CD4-positive, alpha-beta memory T cell (primary cell): ENCODE data around the gene MAP3K20. TPM values are rescaled to one million over a fixed set of nuclear protein-coding genes. Genes with fewer than 3 reads are reported as not detected.
"Not testable (repeated sequence)": the region's sequence is repeated elsewhere in the genome, so short reads cannot be mapped to it uniquely, and the experiment has no call there.

Experiments
- CTCF ChIA-PET: fragments of 350-600 bp; sonication (Branson Sonifier 250); formaldehyde crosslinking; loops from one replicate; lab custom pipeline; 2021; ENCODE audit warnings: inconsistent platforms; ENCODE audit not compliant: partially characterized antibody; lab: Charles Lee
- POLR2A ChIA-PET: fragments of 350-600 bp; sonication (Branson Sonifier 250); formaldehyde crosslinking; loops from one replicate; lab custom pipeline; 2021; ENCODE audit not compliant: partially characterized antibody; lab: Charles Lee
- DNase-seq, 5 donors: peaks; one replicate each; pipeline versions ENCODE4 v3.0.0 to v3.0.0-alpha.2; 2020 to 2022; ENCODE audit warnings: mixed read lengths in 1 of 5
- H3K27ac ChIP-seq: one replicate; pipeline ENCODE4 v1.7.0; 2013; ENCODE audit warnings: low read depth, low read length
- H3K27me3 ChIP-seq: 2 replicates; pipeline ENCODE4 v1.7.0; 2013; ENCODE audit warnings: mild to moderate bottlenecking, low read length, moderate library complexity; ENCODE audit not compliant: insufficient read depth
- H3K36me3 ChIP-seq: 2 replicates; pipeline ENCODE4 v1.7.0; 2013; ENCODE audit warnings: mild to moderate bottlenecking, low read length, moderate library complexity; ENCODE audit not compliant: insufficient read depth
- H3K4me1 ChIP-seq: 2 replicates; pipeline ENCODE4 v1.7.0; 2013; ENCODE audit warnings: mild to moderate bottlenecking, low read length, moderate library complexity; ENCODE audit not compliant: insufficient read depth
- H3K4me3 ChIP-seq, 2 donors: one replicate each; pipeline ENCODE4 v1.7.0; 2013; ENCODE audit warnings: low read length in 2 of 2, mild to moderate bottlenecking in 1 of 2
- H3K9me3 ChIP-seq, 2 donors: one replicate each; pipeline ENCODE4 v1.7.0; 2013; ENCODE audit warnings: low read length in 2 of 2, control low read depth in 1 of 2; ENCODE audit not compliant: control insufficient read depth in 1 of 2
- H3K27ac Mint-ChIP-seq, 7 donors: one replicate each; pipeline ENCODE4 v1.8.0; 2020 to 2021; ENCODE audit warnings: mixed read lengths in 7 of 7, mild to moderate bottlenecking in 6 of 7, inconsistent platforms in 3 of 7, moderate library complexity in 3 of 7
- H3K27me3 Mint-ChIP-seq, 2 donors: one replicate each; pipeline ENCODE4 v1.8.0; 2020 to 2021; ENCODE audit warnings: mixed read lengths in 2 of 2
- H3K36me3 Mint-ChIP-seq, 2 donors: one replicate each; pipeline ENCODE4 v1.8.0; 2020 to 2021; ENCODE audit warnings: mixed read lengths in 2 of 2, inconsistent platforms in 1 of 2, mild to moderate bottlenecking in 1 of 2
- H3K4me1 Mint-ChIP-seq, 4 donors: one replicate each; pipeline ENCODE4 v1.8.0; 2020 to 2021; ENCODE audit warnings: mixed read lengths in 4 of 4, mild to moderate bottlenecking in 1 of 4
- H3K4me3 Mint-ChIP-seq, 8 donors: one replicate each; pipeline ENCODE4 v1.8.0; 2020 to 2021; ENCODE audit warnings: mixed read lengths in 8 of 8, mild to moderate bottlenecking in 7 of 8, moderate library complexity in 6 of 8, inconsistent platforms in 3 of 8
- H3K9me3 Mint-ChIP-seq, 8 donors: one replicate each; pipeline ENCODE4 v1.8.0; 2020 to 2021; ENCODE audit warnings: mixed read lengths in 8 of 8, mild to moderate bottlenecking in 5 of 8, inconsistent platforms in 3 of 8, moderate library complexity in 1 of 8
- intact Hi-C: fragments of 100-400 bp; cut with micrococcal nuclease; formaldehyde crosslinking; loops from one replicate; pipeline ENCODE4 v1.15.1; 2023
- polyA plus RNA-seq, 2 donors: library from polyadenylated mRNA; unstranded; fragments of 300-500 nt; fragmentation: Illumina TruSeq; gene quantifications; one replicate each; pipeline ENCODE4 v1.2.3, GENCODE V29; 2021
- total RNA-seq, 2 experiments: library from RNA; stranded (reverse); gene quantifications; one replicate each; pipeline ENCODE4 v1.2.3, GENCODE V29; 2021

Gene MAP3K20
- total and polyA plus RNA-seq, 4 experiments from 2014 or later = 0.67 to 2.5 (median 0.82) TPM

DNA sequence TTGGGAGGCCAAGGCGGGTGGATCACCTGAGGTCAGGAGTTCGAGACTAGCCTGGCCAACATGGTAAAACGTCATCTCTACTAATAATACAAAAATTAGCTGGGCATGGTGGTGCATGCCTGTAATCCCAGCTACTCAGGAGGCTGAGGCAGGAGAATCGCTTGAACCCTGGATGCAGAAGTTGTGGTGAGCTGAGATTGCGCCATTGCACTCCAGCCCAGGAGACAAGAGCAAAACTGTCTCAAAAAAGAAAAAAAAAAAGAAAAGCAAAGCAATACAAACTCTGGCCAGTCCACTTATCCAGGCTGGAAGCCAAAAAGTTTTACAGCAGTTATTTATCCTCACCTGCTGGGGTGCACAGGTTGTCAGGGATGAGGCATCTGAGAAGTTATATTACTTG lies 186.7 kb downstream of the MAP3K20 start:
- H3K9me3 ChIP-seq, H3K4me3 ChIP-seq, H3K27me3 Mint-ChIP-seq, DNase-seq, H3K36me3 ChIP-seq, H3K27ac Mint-ChIP-seq, H3K9me3 Mint-ChIP-seq, H3K27me3 ChIP-seq, POLR2A ChIA-PET, H3K36me3 Mint-ChIP-seq, intact Hi-C loops, CTCF ChIA-PET, H3K27ac ChIP-seq, H3K4me3 Mint-ChIP-seq: not testable (repeated sequence)
- H3K4me1 Mint-ChIP-seq = peaks cover 7 to 11% (median 9%) of the 10 kb centered on the region in 4 donors
- H3K4me1 ChIP-seq = peaks cover 15% of the 10 kb centered on the region

GRCh38 chr2:173264151-173264550 lies 188.5 kb downstream of the MAP3K20 start:
- intact Hi-C loops = no loop called here
- H3K27me3 Mint-ChIP-seq = peaks cover 0 to 2% of the 10 kb centered on the region in 2 donors
- H3K36me3 Mint-ChIP-seq = peaks cover 0 to 3% of the 10 kb centered on the region in 2 donors
- CTCF ChIA-PET = interaction anchor here (1.1 kb wide), 1 partner anchor 19 kb away, joined by 3 read pairs; no protein-coding TSS in a partner anchor
- Histone ChIP-seq H3K36me3 (no peaks in the 10 kb centered on the region), H3K27me3 (no peaks in the 10 kb centered on the region), H3K27ac (no peak overlapping the region), H3K9me3 (no peaks in the 10 kb centered on the region), H3K4me3 (peak overlapping the region in 1 of 2 donors; percentile 12), H3K4me1 (peaks cover 15% of the 10 kb centered on the region)
- no peak for DNase-seq
- POLR2A ChIA-PET = no interaction called here
- peak overlapping the region in 5 of 7 donors; percentile 2 to 84 (median 69) for H3K27ac Mint-ChIP-seq
- H3K9me3 Mint-ChIP-seq = no peaks in the 10 kb centered on the region
- peaks cover 7 to 11% (median 9%) of the 10 kb centered on the region in 4 donors for H3K4me1 Mint-ChIP-seq
- peak overlapping the region; percentile 61 to 86 (median 76) for H3K4me3 Mint-ChIP-seq

DNA sequence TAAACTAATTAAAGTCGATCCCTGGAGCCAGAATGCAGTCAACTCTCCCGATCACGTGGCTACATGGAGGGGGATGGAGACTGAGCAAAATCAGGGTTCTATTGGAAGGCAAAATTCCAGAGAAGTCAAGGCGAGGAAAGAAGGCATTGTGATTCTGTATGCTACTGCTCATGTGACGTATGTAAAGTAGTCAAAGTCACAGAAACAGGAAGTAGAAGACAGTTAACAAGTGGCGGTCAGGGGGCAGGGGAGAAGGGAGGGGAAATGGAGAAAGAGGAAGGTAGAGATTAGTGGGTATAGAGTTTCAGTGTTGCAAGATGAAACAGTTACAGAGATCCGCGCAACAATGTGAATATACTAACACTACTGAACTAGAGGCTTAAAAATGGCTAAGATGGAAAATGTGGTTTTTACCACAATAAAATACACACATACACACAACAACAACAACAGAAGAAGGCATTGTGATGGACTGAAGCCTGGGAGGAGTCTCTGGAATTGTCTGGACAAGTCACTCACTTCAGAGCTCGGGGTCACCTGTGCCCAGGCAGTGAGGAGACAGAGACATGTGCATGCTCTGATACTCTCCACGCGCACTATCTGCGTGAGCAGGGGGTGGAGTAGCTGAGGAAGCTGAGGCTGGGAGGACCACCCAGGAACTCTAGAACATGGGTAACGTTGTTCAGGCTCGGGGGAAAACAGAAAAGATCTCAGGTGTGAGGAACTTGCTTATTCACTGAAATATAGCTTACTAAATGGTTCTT lies 189.1 kb downstream of the MAP3K20 start:
- H3K27me3 Mint-ChIP-seq = peaks cover 0 to 2% of the 10 kb centered on the region in 2 donors
- Histone ChIP-seq H3K4me1 (peaks cover 15% of the 10 kb centered on the region), H3K27ac (no peak overlapping the region), H3K4me3 (peak overlapping the region in 1 of 2 donors; percentile 12), H3K27me3 (no peaks in the 10 kb centered on the region), H3K36me3 (no peaks in the 10 kb centered on the region), H3K9me3 (no peaks in the 10 kb centered on the region)
- H3K4me1 Mint-ChIP-seq = peaks cover 7 to 11% (median 9%) of the 10 kb centered on the region in 4 donors
- no peaks in the 10 kb centered on the region for H3K36me3 Mint-ChIP-seq
- intact Hi-C loops = no loop called here
- CTCF ChIA-PET = interaction anchor here (0.8 to 1.1 kb wide), 2 partner anchors 18 to 237 kb away, joined by 3 read pairs; no protein-coding TSS in a partner anchor
- peak in 3 of 5 donors; percentile 6 to 19 (median 15) for DNase-seq
- H3K4me3 Mint-ChIP-seq = peak overlapping the region; percentile 61 to 86 (median 76)
- H3K9me3 Mint-ChIP-seq = no peaks in the 10 kb centered on the region
- POLR2A ChIA-PET = no interaction called here
- peak overlapping the region in 6 of 7 donors; percentile 2 to 89 (median 76) for H3K27ac Mint-ChIP-seq

DNA sequence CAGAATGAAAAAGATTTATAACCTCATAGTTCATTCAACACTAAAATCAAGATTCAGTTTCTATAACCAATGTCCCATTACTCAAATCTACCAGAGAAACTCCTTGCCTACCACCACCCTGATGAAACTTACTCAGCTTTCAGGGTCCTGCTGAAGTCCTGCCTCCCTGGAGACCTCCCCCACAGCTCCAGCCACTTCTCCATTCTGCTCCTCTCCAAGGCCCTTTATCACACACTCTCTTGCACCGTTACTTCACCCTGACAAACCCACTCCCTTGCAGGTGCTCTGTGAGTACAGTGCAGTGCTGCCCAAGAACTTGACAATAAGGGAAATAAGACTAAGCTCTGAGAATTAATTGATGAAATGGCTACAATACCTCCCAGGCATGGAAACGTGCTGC lies 195.5 kb downstream of the MAP3K20 start:
- intact Hi-C loops = no loop called here
- Mint-ChIP-seq H3K27ac (no peak overlapping the region), H3K4me1 (no peaks in the 10 kb centered on the region), H3K9me3 (peaks cover 0 to 3% (median 0%) of the 10 kb centered on the region in 8 donors), H3K36me3 (no peaks in the 10 kb centered on the region), H3K4me3 (no peak overlapping the region), H3K27me3 (peaks cover 0 to 2% of the 10 kb centered on the region in 2 donors)
- no peaks in the 10 kb centered on the region for H3K36me3 ChIP-seq
- no peaks in the 10 kb centered on the region for H3K4me1 ChIP-seq
- POLR2A ChIA-PET = no interaction called here
- CTCF ChIA-PET = no interaction called here
- no peaks in the 10 kb centered on the region for H3K27me3 ChIP-seq
- H3K9me3 ChIP-seq = no peaks in the 10 kb centered on the region
- no peak overlapping the region for H3K4me3 ChIP-seq
- no peak overlapping the region for H3K27ac ChIP-seq
- DNase-seq = no peak

- no peaks in the 10 kb centered on the region for H3K9me3 ChIP-seq
- DNase-seq = no peak
- H3K27ac Mint-ChIP-seq = no peak overlapping the region
- no peak overlapping the region for H3K27ac ChIP-seq
- H3K4me3 Mint-ChIP-seq = no peak overlapping the region
- no peaks in the 10 kb centered on the region for H3K36me3 Mint-ChIP-seq
- no peaks in the 10 kb centered on the region for H3K4me1 ChIP-seq
- no peaks in the 10 kb centered on the region for H3K4me1 Mint-ChIP-seq
- peaks cover 0 to 3% (median 0%) of the 10 kb centered on the region in 8 donors for H3K9me3 Mint-ChIP-seq
- H3K4me3 ChIP-seq = no peak overlapping the region
- no peaks in the 10 kb centered on the region for H3K27me3 ChIP-seq
- ChIA-PET POLR2A (no interaction called here), CTCF (no interaction called here)
- peaks cover 0 to 2% of the 10 kb centered on the region in 2 donors for H3K27me3 Mint-ChIP-seq
- intact Hi-C loops = no loop called here
- H3K36me3 ChIP-seq = no peaks in the 10 kb centered on the region
These were observed 196.2 kb downstream of the MAP3K20 start for GRCh38 chr2:173271825-173272224.

DNA sequence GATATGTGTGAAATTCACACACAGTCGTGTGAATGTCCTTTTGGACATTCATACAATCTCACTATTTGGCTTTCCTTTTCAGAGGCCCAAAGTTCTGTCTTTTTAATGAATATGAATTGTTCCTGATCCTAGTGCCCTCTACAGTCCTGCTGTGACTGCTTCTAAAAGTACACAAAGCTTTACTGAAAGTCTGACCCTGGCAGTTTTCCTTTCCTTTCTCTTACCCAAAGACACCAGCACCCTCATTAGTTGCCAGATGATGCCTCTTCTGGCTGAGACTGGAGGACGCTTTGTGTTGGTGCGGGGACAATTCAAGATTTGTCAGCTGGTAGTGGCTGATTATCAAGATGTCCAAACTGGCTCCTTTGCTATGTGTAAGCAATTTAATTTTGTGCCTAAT lies 197.2 kb downstream of the MAP3K20 start:
- Mint-ChIP-seq H3K36me3 (no peaks in the 10 kb centered on the region), H3K4me3 (no peak overlapping the region), H3K27ac (no peak overlapping the region), H3K4me1 (no peaks in the 10 kb centered on the region), H3K27me3 (peaks cover 0 to 6% of the 10 kb centered on the region in 2 donors), H3K9me3 (peaks cover 0 to 3% (median 0%) of the 10 kb centered on the region in 8 donors)
- H3K27me3 ChIP-seq = no peaks in the 10 kb centered on the region
- no peaks in the 10 kb centered on the region for H3K36me3 ChIP-seq
- intact Hi-C loops = no loop called here
- POLR2A ChIA-PET = no interaction called here
- no peak for DNase-seq
- no peaks in the 10 kb centered on the region for H3K4me1 ChIP-seq
- no peak overlapping the region for H3K27ac ChIP-seq
- H3K9me3 ChIP-seq = no peaks in the 10 kb centered on the region
- no peak overlapping the region for H3K4me3 ChIP-seq
- CTCF ChIA-PET = no interaction called here

- intact Hi-C loops = no loop called here
- H3K4me1 ChIP-seq = no peaks in the 10 kb centered on the region
- H3K9me3 Mint-ChIP-seq = peaks cover 0 to 4% (median 0%) of the 10 kb centered on the region in 8 donors
- H3K4me1 Mint-ChIP-seq = peaks cover 0 to 2% (median 0%) of the 10 kb centered on the region in 4 donors
- POLR2A ChIA-PET = no interaction called here
- CTCF ChIA-PET = interaction anchor here (0.5 kb wide), 1 partner anchor 205 kb away, joined by 3 read pairs; no protein-coding TSS in a partner anchor
- H3K36me3 Mint-ChIP-seq = no peaks in the 10 kb centered on the region
- DNase-seq = no peak
- no peaks in the 10 kb centered on the region for H3K36me3 ChIP-seq
- no peak overlapping the region for H3K27ac ChIP-seq
- H3K27me3 Mint-ChIP-seq = peaks cover 2 to 5% of the 10 kb centered on the region in 2 donors
- no peaks in the 10 kb centered on the region for H3K27me3 ChIP-seq
- no peak overlapping the region for H3K4me3 Mint-ChIP-seq
- no peak overlapping the region for H3K4me3 ChIP-seq
- H3K27ac Mint-ChIP-seq = no peak overlapping the region
- no peaks in the 10 kb centered on the region for H3K9me3 ChIP-seq
These were observed 203.3 kb downstream of the MAP3K20 start for GRCh38 chr2:173278794-173279526.
